Measurements from ENCODE around the gene CELF2.

- TF ChIP-seq, protein P1, sequence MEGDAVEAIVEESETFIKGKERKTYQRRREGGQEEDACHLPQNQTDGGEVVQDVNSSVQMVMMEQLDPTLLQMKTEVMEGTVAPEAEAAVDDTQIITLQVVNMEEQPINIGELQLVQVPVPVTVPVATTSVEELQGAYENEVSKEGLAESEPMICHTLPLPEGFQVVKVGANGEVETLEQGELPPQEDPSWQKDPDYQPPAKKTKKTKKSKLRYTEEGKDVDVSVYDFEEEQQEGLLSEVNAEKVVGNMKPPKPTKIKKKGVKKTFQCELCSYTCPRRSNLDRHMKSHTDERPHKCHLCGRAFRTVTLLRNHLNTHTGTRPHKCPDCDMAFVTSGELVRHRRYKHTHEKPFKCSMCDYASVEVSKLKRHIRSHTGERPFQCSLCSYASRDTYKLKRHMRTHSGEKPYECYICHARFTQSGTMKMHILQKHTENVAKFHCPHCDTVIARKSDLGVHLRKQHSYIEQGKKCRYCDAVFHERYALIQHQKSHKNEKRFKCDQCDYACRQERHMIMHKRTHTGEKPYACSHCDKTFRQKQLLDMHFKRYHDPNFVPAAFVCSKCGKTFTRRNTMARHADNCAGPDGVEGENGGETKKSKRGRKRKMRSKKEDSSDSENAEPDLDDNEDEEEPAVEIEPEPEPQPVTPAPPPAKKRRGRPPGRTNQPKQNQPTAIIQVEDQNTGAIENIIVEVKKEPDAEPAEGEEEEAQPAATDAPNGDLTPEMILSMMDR (IDR thresholded peaks at IDR 0.05; ENCODE audit: insufficient read depth, low read length, poor library complexity, severe bottlenecking) = no peak
- no peak for TF ChIP-seq EZH2phosphoT487 (conservative IDR thresholded peaks at IDR 0.05; ENCODE audit: low read length)
Observed at GRCh38 chr10:11332846-11333245, 315.2 kb downstream of the CELF2 start.

Data from SU-DHL-6 (cell line).